ENCODE results near the gene PFN1. TPM values are rescaled to one million over a fixed set of nuclear protein-coding genes. Genes with fewer than 3 reads are reported as not detected.

Gene PFN1
- total RNA-seq, 1 experiment from 2014 or later: 1,213 TPM

GRCh38 chr17:4901648-4902344, 46.5 kb downstream of the PFN1 start:
- intact Hi-C loops (cut with micrococcal nuclease): no loop called here
- ChIA-PET RAD21 (ENCODE audit: low non-redundant PET in 1 of 2, low total read pairs in 2 of 2, uncharacterized antibody in 2 of 2, unreplicated experiment in 2 of 2) (no interaction called here), CTCF (interaction anchor here (1.5 kb wide), 1 partner anchor 275 kb away, joined by 3 read pairs; no protein-coding TSS in a partner anchor), POLR2A (no interaction called here)
- no peak overlapping the region for H3K9ac ChIP-seq (ENCODE audit: low read length)
- H2AFZ ChIP-seq (ENCODE audit: low read depth, low read length, poor library complexity, severe bottlenecking): no peak overlapping the region
- no peak for TF ChIP-seq JUND (IDR thresholded peaks at IDR 0.05)
- TF ChIP-seq EZH2 (IDR thresholded peaks at IDR 0.05): no peak
- TF ChIP-seq ZFX (IDR thresholded peaks at IDR 0.05): no peak
- H4K20me1 ChIP-seq (ENCODE audit: insufficient read depth): no peaks in the 10 kb centered on the region
- no TSS peak for BruUV-seq (replicated peaks)
- H3K4me2 ChIP-seq (ENCODE audit: low read length): no peak overlapping the region
- no peak overlapping the region for H3K27ac ChIP-seq (ENCODE audit: low read depth, low read length)
- no peaks in the 10 kb centered on the region for H3K9me2 ChIP-seq (ENCODE audit: insufficient read depth)
- peaks cover 0 to 3% of the 10 kb centered on the region in 2 experiments; a peak in 1 of 4 replicates for H3K36me3 ChIP-seq (ENCODE audit: control insufficient read depth in 1 of 2, insufficient read depth in 2 of 2, low read length in 2 of 2)
- H3K79me2 ChIP-seq (ENCODE audit: insufficient read depth, low read length): no peaks in the 10 kb centered on the region
- H3K9me3 ChIP-seq (ENCODE audit: control insufficient read depth in 1 of 2, insufficient read depth in 1 of 2, low read depth in 1 of 2, low read length in 2 of 2): no peaks in the 10 kb centered on the region
- H3K27me3 ChIP-seq (ENCODE audit: insufficient read depth, low read length): no peaks in the 10 kb centered on the region
- ATAC-seq: no peak
- peaks cover 10 to 14% of the 10 kb centered on the region in 2 experiments for H3K4me1 ChIP-seq (ENCODE audit: control insufficient read depth in 1 of 2, insufficient read depth in 2 of 2, low read length in 2 of 2)
- no peak overlapping the region for H3K4me3 ChIP-seq (replicated peaks in 1 of 2; ENCODE audit: low read depth in 1 of 2, low read length in 2 of 2)
- DNase-seq (ENCODE audit: low read depth, low spot score): no peak

DNA sequence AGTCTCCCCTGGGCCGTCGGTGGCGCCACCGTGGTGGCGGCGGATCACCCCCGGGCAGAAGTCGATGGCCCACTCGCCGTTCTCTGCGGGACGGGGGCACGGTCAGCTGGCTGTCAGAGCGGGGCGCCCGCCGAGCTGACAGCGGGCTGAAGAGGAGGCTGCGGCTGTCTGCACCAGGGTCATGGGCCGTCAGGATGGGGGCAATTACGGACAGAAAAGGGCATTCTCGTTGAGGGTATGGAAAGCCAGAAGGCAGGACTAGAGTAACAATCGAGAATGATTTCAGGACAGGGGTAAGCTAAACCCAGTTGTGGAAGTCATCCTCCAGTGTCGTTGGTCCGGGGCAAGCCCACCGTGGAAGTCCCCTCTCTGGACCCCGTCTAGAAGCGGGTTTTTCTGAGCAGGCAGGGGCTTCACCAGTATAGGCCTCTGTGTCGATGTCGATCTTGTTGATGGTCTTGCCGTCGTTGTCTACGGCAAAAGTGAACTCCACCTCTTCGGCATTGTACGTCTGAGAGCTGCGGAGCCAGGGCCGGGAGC, 47.2 kb downstream of the PFN1 start:
- no TSS peak for BruUV-seq (replicated peaks)
- TF ChIP-seq, protein P1, sequence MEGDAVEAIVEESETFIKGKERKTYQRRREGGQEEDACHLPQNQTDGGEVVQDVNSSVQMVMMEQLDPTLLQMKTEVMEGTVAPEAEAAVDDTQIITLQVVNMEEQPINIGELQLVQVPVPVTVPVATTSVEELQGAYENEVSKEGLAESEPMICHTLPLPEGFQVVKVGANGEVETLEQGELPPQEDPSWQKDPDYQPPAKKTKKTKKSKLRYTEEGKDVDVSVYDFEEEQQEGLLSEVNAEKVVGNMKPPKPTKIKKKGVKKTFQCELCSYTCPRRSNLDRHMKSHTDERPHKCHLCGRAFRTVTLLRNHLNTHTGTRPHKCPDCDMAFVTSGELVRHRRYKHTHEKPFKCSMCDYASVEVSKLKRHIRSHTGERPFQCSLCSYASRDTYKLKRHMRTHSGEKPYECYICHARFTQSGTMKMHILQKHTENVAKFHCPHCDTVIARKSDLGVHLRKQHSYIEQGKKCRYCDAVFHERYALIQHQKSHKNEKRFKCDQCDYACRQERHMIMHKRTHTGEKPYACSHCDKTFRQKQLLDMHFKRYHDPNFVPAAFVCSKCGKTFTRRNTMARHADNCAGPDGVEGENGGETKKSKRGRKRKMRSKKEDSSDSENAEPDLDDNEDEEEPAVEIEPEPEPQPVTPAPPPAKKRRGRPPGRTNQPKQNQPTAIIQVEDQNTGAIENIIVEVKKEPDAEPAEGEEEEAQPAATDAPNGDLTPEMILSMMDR (IDR thresholded peaks at IDR 0.05 in 2 of 3, conservative IDR thresholded peaks at IDR 0.05 in 1 of 3; ENCODE audit: borderline replicate concordance in 1 of 3, insufficient read depth in 1 of 3, low read depth in 2 of 3, low read length in 2 of 3): no peak
- TF ChIP-seq, protein P2, sequence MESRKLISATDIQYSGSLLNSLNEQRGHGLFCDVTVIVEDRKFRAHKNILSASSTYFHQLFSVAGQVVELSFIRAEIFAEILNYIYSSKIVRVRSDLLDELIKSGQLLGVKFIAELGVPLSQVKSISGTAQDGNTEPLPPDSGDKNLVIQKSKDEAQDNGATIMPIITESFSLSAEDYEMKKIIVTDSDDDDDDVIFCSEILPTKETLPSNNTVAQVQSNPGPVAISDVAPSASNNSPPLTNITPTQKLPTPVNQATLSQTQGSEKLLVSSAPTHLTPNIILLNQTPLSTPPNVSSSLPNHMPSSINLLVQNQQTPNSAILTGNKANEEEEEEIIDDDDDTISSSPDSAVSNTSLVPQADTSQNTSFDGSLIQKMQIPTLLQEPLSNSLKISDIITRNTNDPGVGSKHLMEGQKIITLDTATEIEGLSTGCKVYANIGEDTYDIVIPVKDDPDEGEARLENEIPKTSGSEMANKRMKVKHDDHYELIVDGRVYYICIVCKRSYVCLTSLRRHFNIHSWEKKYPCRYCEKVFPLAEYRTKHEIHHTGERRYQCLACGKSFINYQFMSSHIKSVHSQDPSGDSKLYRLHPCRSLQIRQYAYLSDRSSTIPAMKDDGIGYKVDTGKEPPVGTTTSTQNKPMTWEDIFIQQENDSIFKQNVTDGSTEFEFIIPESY (IDR thresholded peaks at IDR 0.05; ENCODE audit: extremely low read depth, insufficient replicate concordance, low read length): no peak
- no peak for TF ChIP-seq SRF (IDR thresholded peaks at IDR 0.05; ENCODE audit: low read depth)
- no peak for TF ChIP-seq ZFX (IDR thresholded peaks at IDR 0.05)
- TF ChIP-seq SP1 (IDR thresholded peaks at IDR 0.05; ENCODE audit: low read depth): no peak
- no peak for TF ChIP-seq ELF1 (IDR thresholded peaks at IDR 0.05; ENCODE audit: borderline replicate concordance, low read depth)
- TF ChIP-seq EZH2 (IDR thresholded peaks at IDR 0.05): no peak
- no peak for TF ChIP-seq TCF7L2 (IDR thresholded peaks at IDR 0.05; ENCODE audit: borderline replicate concordance, extremely low read depth, insufficient read depth, insufficient read length)
- no peak for TF ChIP-seq EGR1 (IDR thresholded peaks at IDR 0.05; ENCODE audit: low read depth)
- no peak for TF ChIP-seq POLR2AphosphoS5 (IDR thresholded peaks at IDR 0.05; ENCODE audit: low read depth, low read length)
- TF ChIP-seq, protein P3, sequence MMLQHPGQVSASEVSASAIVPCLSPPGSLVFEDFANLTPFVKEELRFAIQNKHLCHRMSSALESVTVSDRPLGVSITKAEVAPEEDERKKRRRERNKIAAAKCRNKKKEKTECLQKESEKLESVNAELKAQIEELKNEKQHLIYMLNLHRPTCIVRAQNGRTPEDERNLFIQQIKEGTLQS (IDR thresholded peaks at IDR 0.05): no peak

More for the DNA sequence above, 47.2 kb downstream of the PFN1 start:
- ChIA-PET POLR2A (no interaction called here), CTCF (no interaction called here), RAD21 (ENCODE audit: low non-redundant PET in 1 of 2, low total read pairs in 2 of 2, uncharacterized antibody in 2 of 2, unreplicated experiment in 2 of 2) (no interaction called here)
- H3K27ac ChIP-seq (ENCODE audit: low read depth, low read length): no peak overlapping the region
- H3K4me2 ChIP-seq (ENCODE audit: low read length): no peak overlapping the region
- ATAC-seq: no peak
- no peak overlapping the region for H3K9ac ChIP-seq (ENCODE audit: low read length)
- DNase-seq (ENCODE audit: low read depth, low spot score): no peak
- no peaks in the 10 kb centered on the region for H3K79me2 ChIP-seq (ENCODE audit: insufficient read depth, low read length)
- no peak overlapping the region for H3K4me3 ChIP-seq (replicated peaks in 1 of 2; ENCODE audit: low read depth in 1 of 2, low read length in 2 of 2)
- no peaks in the 10 kb centered on the region for H3K27me3 ChIP-seq (ENCODE audit: insufficient read depth, low read length)
- intact Hi-C loops (cut with micrococcal nuclease): no loop called here
- H3K9me2 ChIP-seq (ENCODE audit: insufficient read depth): no peaks in the 10 kb centered on the region
- peaks cover 10 to 14% of the 10 kb centered on the region in 2 experiments for H3K4me1 ChIP-seq (ENCODE audit: control insufficient read depth in 1 of 2, insufficient read depth in 2 of 2, low read length in 2 of 2)
- H4K20me1 ChIP-seq (ENCODE audit: insufficient read depth): no peaks in the 10 kb centered on the region
- no peak overlapping the region for H2AFZ ChIP-seq (ENCODE audit: low read depth, low read length, poor library complexity, severe bottlenecking)
- peaks cover 0 to 7% of the 10 kb centered on the region in 2 experiments; a peak in 2 of 4 replicates for H3K36me3 ChIP-seq (ENCODE audit: control insufficient read depth in 1 of 2, insufficient read depth in 2 of 2, low read length in 2 of 2)
- H3K9me3 ChIP-seq (ENCODE audit: control insufficient read depth in 1 of 2, insufficient read depth in 1 of 2, low read depth in 1 of 2, low read length in 2 of 2): no peaks in the 10 kb centered on the region

Data from HCT116 (cell line).